Stimulated activated CD4-positive, alpha-beta T cell treated with anti-CD3 and anti-CD28 coated beads, Interleukin-1b, Interleukin-23, amount 100 ng/mL, for 24 hours (primary cell): ENCODE data around the gene PITPNB.

Source experiments
- DNase-seq, 4 experiments: peaks; one replicate each; pipeline ENCODE4 v3.0.0-alpha.2; 2020; ENCODE audit warnings: low read depth in 4 of 4, low spot score in 1 of 4

Gene PITPNB

GRCh38 chr22:27863001-27863400, 56.1 kb downstream of the PITPNB start:
- no peak for DNase-seq

GRCh38 chr22:27859336-27859735, 59.7 kb downstream of the PITPNB start:
- no peak for DNase-seq

- DNase-seq, result no peak
Observed at GRCh38 chr22:27858626-27859025, 60.4 kb downstream of the PITPNB start.

DNA sequence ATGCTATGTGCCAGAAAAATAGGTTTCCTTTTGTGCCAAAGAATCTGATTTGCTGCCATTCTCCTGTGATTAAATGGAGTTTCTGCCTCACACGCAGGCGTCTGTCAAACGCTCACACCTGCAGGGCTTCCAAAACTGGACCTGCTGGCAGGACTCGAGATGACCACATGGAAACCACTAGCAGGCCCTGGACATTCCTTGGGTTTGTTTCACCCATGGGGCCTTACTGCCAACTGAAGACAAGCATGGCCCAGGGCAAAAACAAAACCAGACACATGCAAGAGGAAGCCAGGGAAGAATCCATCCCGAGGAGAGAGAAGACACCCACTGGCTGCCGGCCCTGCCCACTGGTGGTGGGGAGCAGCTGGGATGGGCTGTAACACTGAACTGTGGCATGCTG, 61.6 kb downstream of the PITPNB start:
- DNase-seq, result no peak

DNA sequence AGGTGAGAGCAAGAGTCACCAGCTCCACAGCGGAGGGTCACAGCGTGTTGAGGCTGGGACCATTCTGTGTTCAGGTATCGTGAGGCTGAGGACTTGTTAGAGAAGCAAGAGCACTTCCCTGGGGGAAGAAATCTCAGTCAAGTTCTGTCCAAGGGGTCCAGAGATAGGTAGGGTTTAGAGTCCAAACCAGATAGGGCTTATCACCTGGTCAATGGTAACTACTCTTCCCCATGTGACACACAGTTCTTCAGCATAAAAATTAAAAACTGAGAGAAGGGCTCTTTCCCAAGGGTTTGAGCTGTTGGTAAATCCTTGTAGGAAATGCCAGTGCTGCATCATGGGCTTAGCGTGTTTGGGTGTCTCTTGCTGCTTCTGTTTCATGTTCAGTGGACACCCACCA, 62.7 kb downstream of the PITPNB start:
- DNase-seq, result no peak

DNA sequence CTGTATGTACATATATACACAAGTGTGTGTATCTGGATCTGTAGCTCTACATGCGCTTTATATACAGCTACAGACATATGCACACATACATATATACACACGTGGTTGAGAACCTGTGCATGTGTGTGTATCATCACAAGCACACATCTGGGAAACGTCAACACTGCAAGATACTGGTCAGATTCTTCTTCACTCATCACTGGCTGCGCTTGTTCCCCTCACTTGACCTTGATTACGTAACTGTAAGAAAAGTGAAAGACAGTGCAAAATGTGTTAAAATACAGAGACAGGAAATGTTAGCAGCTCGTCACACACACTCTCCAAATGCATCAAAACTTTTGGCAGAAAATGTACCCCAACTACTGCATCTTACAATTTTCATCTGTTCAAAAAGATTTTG, 65.6 kb downstream of the PITPNB start:
- DNase-seq, result no peak

- DNase-seq, result no peak
Observed at GRCh38 chr22:27851974-27852746, 66.9 kb downstream of the PITPNB start.

- DNase-seq, result no peak
Observed at GRCh38 chr22:27850000-27850521, 69.0 kb downstream of the PITPNB start.

DNA sequence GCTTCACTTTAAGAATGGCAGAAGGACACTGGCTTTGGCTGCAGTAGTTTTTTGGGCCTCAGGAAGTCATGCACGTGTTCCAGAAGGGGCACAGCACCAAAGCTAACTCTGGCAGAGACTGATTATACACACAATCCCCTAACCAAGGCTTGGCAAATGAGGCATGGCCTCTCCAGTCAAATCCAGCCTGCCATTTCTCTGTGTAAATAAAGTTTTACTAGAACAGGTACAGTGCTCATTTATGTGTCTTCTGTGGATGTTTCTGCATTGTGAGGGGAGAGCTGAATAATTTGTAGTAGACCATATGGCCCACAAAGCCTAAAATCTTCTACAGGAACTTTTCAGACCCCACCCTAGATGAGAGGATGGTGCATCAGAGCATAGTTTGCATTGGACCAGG, 71.1 kb downstream of the PITPNB start:
- DNase-seq, result no peak

GRCh38 chr22:27846910-27847309, 72.1 kb downstream of the PITPNB start:
- no peak for DNase-seq

GRCh38 chr22:27846248-27846757, 72.8 kb downstream of the PITPNB start:
- no peak for DNase-seq

- no peak for DNase-seq
Observed at GRCh38 chr22:27845644-27846043, 73.4 kb downstream of the PITPNB start.

GRCh38 chr22:27844656-27845591, 74.1 kb downstream of the PITPNB start:
- no peak for DNase-seq

GRCh38 chr22:27844256-27844655, 74.8 kb downstream of the PITPNB start:
- DNase-seq, result no peak

DNA sequence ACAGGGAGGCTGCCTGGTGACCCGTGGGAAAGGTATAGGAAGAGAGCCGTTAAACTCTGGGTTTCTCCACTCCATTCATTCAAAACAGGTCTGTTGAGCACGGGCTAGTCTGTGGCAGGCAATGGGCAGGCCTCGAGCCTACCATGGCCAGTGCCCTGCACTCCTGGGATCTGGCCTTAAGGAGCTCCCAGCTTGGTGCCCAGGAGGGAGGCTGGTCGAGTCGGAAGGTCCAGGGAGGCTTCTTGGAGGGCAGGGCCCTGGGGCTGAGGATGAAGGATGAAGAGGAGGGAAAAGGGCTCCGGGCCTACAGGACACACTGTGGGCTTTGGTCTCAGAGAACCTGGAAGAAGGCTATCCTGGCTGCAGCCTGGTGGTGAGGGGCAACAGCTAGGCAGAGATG, 75.6 kb downstream of the PITPNB start:
- no peak for DNase-seq

GRCh38 chr22:27842669-27843431, 76.2 kb downstream of the PITPNB start:
- DNase-seq, result no peak

- DNase-seq, result no peak
Observed at GRCh38 chr22:27842201-27842600, 76.9 kb downstream of the PITPNB start.

DNA sequence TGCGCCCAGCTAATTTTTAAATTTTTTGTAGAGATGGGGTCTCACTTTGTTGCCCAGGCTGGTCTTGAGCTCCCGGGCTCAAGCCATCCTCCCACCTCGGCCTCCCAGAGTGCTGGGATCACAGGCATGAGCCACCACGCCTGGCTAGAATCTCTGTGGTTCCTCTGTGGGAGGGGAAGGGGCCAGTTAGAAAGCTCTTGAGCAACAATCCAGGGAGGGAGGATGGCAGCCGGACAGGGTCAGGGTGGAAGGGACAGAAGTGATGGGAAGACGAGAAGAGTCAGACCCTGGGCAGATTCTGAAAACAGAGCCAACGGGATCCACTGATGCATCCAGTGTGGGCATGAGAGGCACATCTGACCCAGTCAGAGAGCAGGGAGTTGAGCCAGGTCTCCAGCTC, 78.6 kb downstream of the PITPNB start:
- DNase-seq, result no peak

- DNase-seq, result no peak
Observed at GRCh38 chr22:27839057-27839660, 79.9 kb downstream of the PITPNB start.

GRCh38 chr22:27836181-27836580, 82.9 kb downstream of the PITPNB start:
- no peak for DNase-seq

DNA sequence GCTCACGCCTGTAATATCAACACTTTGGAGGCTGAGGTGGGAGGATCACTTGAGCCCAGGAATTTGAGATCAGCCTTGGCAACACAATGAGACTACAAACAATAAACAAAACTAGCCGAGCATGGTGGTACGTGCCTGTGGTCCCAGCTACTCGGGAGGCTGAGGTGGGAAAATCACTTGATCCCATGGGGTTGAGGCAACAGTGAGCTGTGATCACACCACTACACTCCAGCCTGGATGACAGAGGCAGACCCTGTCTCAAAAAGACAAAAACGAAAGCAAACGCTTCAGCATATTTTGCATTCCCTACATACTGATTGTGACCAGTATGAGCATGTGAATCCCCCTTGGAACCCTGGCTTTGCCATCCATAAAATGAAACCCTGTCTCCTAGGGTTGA, 83.6 kb downstream of the PITPNB start:
- DNase-seq, result no peak
